ENCODE measurements around the gene KRTAP5-3.

DNA sequence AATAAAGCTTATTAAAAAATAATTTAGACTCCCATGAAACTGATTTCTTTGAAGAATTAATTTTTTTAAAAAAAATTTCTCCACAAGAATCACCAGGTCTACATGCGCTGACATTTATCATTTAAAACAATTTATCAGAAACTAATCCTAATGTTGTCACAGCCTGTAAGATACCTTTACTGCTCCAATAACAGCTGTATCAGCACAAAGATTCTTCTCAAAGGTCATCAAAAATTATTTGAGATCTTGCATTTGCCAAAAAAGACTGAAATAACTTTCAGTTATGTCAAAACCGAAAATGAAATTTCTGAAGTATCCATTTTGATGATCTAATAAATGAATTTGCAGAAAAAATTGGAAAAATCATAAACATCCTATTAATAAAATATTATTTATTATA, 29.4 kb upstream of the KRTAP5-3 start:
- TF ChIP-seq, protein P1, sequence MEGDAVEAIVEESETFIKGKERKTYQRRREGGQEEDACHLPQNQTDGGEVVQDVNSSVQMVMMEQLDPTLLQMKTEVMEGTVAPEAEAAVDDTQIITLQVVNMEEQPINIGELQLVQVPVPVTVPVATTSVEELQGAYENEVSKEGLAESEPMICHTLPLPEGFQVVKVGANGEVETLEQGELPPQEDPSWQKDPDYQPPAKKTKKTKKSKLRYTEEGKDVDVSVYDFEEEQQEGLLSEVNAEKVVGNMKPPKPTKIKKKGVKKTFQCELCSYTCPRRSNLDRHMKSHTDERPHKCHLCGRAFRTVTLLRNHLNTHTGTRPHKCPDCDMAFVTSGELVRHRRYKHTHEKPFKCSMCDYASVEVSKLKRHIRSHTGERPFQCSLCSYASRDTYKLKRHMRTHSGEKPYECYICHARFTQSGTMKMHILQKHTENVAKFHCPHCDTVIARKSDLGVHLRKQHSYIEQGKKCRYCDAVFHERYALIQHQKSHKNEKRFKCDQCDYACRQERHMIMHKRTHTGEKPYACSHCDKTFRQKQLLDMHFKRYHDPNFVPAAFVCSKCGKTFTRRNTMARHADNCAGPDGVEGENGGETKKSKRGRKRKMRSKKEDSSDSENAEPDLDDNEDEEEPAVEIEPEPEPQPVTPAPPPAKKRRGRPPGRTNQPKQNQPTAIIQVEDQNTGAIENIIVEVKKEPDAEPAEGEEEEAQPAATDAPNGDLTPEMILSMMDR (IDR thresholded peaks at IDR 0.05; ENCODE audit: extremely low read depth in 1 of 2, insufficient read depth in 1 of 2, low read depth in 1 of 2, low read length in 2 of 2) = no peak
- TF ChIP-seq POLR2AphosphoS5 (IDR thresholded peaks at IDR 0.05; ENCODE audit: insufficient read depth, low read depth, low read length) = no peak
- no peak for TF ChIP-seq EZH2 (IDR thresholded peaks at IDR 0.05; ENCODE audit: borderline replicate concordance, low read depth, low read length, severe bottlenecking)
- TF ChIP-seq GATA2 (IDR thresholded peaks at IDR 0.05; ENCODE audit: insufficient read depth, insufficient read length, low read depth, low read length) = no peak
- TF ChIP-seq POLR2A (IDR thresholded peaks at IDR 0.05; ENCODE audit: low read depth, low read length) = no peak
- TF ChIP-seq, protein P2, sequence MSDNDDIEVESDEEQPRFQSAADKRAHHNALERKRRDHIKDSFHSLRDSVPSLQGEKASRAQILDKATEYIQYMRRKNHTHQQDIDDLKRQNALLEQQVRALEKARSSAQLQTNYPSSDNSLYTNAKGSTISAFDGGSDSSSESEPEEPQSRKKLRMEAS (IDR thresholded peaks at IDR 0.05; ENCODE audit: insufficient read depth, insufficient read length) = no peak
